ENCODE measurements around the gene SYNGR3. TPM values are rescaled to one million over a fixed set of nuclear protein-coding genes. Genes with fewer than 3 reads are reported as not detected.

Gene SYNGR3
- polyA plus RNA-seq, 1 donor from 2014 or later = 61.0 TPM

DNA sequence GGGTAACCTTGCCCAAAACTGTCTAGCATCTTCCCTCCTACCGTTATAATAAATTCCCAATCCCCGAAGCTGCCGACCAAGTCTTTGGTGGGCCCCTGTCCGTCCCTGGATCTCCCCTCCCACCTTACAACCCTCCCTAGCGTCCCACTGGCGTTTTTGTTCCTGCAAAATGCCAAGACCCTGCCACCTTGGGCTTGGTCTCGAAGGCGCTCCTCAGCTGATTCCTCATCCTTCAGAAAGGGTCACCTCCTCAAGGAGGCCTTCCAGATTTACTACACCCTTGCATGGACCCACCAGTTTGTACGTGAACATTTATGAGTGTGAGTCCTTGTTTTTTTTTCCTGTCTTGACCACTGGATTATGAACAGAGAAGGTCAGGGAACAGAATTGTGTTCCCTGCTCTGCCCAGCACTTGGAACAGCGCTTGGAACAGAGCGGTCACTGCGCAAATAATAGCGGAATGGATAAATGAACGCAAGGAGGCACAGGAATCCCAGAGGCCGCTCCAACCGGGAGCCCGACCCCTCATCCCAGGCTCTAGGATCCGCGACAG lies 6.7 kb upstream of the SYNGR3 start:
- Histone ChIP-seq H3K36me3 (ENCODE audit: insufficient read depth, low read length) (no peaks in the 10 kb centered on the region), H3K9ac (ENCODE audit: low read length) (peak overlapping the region; percentile 94), H3K79me2 (replicated peaks; ENCODE audit: insufficient read depth, low read length) (no peaks in the 10 kb centered on the region), H3K4me2 (ENCODE audit: low read length) (peak overlapping the region; percentile 51), H3K4me3 (ENCODE audit: low read length) (peak overlapping the region; percentile 99), H3K9me2 (ENCODE audit: insufficient read depth, low read length) (no peaks in the 10 kb centered on the region), H3K27ac (ENCODE audit: low read length) (peak overlapping the region; percentile 86), H4K20me1 (ENCODE audit: insufficient read depth) (no peaks in the 10 kb centered on the region), H2AFZ (ENCODE audit: low read depth, low read length) (peak overlapping the region; percentile 76), H3F3A (ENCODE audit: insufficient read depth, low read length, poor library complexity, severe bottlenecking) (no peaks in the 10 kb centered on the region), H3K9me3 (ENCODE audit: low read length) (no peaks in the 10 kb centered on the region), H3K27me3 (ENCODE audit: insufficient read depth, low read depth, low read length) (peaks cover 29% of the 10 kb centered on the region)
- no peak for TF ChIP-seq TAF1 (IDR thresholded peaks at IDR 0.05; ENCODE audit: low read depth)
- TF ChIP-seq SMC3 (conservative IDR thresholded peaks at IDR 0.05; ENCODE audit: poor library complexity) = peak; percentile 68

DNA sequence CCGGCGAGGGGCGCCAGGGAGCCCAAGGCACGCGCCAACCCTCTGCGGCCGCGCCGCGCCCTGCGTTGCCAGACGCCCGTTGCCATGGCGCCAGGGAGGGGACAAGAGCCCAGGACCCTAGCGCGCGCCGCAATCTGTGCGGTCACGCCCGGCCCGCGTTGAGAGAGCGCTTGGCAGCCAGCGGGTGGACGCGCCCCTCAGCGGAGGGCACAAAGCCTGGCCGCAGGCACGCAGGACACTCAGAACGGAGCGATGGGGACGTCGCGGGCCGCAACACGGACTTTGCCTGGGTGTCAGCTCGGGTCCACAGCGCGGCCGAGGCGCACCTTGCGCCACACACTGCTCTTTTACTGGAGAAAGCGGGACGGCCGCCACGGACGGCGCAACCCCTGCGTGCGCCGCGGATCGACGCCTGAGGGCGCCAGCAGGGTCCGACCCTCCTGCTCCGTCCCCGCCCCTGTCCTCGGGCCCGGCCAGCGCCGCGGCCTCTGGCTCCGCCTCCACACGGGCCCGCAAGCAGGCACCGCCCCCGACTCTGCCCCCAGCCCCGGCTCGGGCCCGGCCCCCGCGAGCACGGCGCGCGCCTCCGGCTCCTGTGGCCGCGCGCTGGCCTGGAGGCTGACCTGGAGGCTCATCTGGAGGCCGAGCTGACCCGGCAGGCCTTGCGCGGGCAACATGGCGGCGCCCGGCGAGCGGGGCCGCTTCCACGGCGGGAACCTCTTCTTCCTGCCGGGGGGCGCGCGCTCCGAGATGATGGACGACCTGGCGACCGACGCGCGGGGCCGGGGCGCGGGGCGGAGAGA lies 6.0 kb upstream of the SYNGR3 start, which contains the start of gene GFER:
GFER (plus strand) TSS at position 650 of the 803 bp plus-strand sequence; CDS start at position 676, 26 bp downstream.
- TF ChIP-seq EP300 (conservative IDR thresholded peaks at IDR 0.05; ENCODE audit: poor library complexity, severe bottlenecking) (peak; percentile 33), SMC3 (conservative IDR thresholded peaks at IDR 0.05; ENCODE audit: poor library complexity) (peak; percentile 55), MXI1 (conservative IDR thresholded peaks at IDR 0.05; ENCODE audit: poor library complexity, severe bottlenecking) (peak; percentile 69), EZH2 (IDR thresholded peaks at IDR 0.05; ENCODE audit: borderline replicate concordance, insufficient read depth, low read length, poor library complexity, severe bottlenecking) (no peak), POLR2AphosphoS5 (IDR thresholded peaks at IDR 0.05) (peak; percentile 62), RAD21 (conservative IDR thresholded peaks at IDR 0.05) (peak; percentile 45), TAF1 (IDR thresholded peaks at IDR 0.05; ENCODE audit: low read depth) (no peak)
- TF ChIP-seq, protein P1, sequence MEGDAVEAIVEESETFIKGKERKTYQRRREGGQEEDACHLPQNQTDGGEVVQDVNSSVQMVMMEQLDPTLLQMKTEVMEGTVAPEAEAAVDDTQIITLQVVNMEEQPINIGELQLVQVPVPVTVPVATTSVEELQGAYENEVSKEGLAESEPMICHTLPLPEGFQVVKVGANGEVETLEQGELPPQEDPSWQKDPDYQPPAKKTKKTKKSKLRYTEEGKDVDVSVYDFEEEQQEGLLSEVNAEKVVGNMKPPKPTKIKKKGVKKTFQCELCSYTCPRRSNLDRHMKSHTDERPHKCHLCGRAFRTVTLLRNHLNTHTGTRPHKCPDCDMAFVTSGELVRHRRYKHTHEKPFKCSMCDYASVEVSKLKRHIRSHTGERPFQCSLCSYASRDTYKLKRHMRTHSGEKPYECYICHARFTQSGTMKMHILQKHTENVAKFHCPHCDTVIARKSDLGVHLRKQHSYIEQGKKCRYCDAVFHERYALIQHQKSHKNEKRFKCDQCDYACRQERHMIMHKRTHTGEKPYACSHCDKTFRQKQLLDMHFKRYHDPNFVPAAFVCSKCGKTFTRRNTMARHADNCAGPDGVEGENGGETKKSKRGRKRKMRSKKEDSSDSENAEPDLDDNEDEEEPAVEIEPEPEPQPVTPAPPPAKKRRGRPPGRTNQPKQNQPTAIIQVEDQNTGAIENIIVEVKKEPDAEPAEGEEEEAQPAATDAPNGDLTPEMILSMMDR (IDR thresholded peaks at IDR 0.05; ENCODE audit: poor library complexity, severe bottlenecking) = peak; percentile 81
- TF ChIP-seq, protein P2, sequence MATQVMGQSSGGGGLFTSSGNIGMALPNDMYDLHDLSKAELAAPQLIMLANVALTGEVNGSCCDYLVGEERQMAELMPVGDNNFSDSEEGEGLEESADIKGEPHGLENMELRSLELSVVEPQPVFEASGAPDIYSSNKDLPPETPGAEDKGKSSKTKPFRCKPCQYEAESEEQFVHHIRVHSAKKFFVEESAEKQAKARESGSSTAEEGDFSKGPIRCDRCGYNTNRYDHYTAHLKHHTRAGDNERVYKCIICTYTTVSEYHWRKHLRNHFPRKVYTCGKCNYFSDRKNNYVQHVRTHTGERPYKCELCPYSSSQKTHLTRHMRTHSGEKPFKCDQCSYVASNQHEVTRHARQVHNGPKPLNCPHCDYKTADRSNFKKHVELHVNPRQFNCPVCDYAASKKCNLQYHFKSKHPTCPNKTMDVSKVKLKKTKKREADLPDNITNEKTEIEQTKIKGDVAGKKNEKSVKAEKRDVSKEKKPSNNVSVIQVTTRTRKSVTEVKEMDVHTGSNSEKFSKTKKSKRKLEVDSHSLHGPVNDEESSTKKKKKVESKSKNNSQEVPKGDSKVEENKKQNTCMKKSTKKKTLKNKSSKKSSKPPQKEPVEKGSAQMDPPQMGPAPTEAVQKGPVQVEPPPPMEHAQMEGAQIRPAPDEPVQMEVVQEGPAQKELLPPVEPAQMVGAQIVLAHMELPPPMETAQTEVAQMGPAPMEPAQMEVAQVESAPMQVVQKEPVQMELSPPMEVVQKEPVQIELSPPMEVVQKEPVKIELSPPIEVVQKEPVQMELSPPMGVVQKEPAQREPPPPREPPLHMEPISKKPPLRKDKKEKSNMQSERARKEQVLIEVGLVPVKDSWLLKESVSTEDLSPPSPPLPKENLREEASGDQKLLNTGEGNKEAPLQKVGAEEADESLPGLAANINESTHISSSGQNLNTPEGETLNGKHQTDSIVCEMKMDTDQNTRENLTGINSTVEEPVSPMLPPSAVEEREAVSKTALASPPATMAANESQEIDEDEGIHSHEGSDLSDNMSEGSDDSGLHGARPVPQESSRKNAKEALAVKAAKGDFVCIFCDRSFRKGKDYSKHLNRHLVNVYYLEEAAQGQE (IDR thresholded peaks at IDR 0.05; ENCODE audit: borderline replicate concordance) = peak; percentile 50
- H3K4me2 ChIP-seq (ENCODE audit: low read length) = peak within 1 kb of the TSS; percentile 97
- H3K27me3 ChIP-seq (ENCODE audit: insufficient read depth, low read depth, low read length) = peaks cover 23% of the 10 kb centered on the region
- H3K9me3 ChIP-seq (ENCODE audit: low read length) = no peaks in the 10 kb centered on the region
- H3K9ac ChIP-seq (ENCODE audit: low read length) = peak within 1 kb of the TSS; percentile 94
- no peaks in the 10 kb centered on the region for H4K20me1 ChIP-seq (ENCODE audit: insufficient read depth)
- peak within 1 kb of the TSS; percentile 86 for H3K27ac ChIP-seq (ENCODE audit: low read length)
- H3K4me3 ChIP-seq (ENCODE audit: low read length) = peak within 1 kb of the TSS; percentile 99
- no peaks in the 10 kb centered on the region for H3K9me2 ChIP-seq (ENCODE audit: insufficient read depth, low read length)
- no peaks in the 10 kb centered on the region for H3F3A ChIP-seq (ENCODE audit: insufficient read depth, low read length, poor library complexity, severe bottlenecking)
- no peaks in the 10 kb centered on the region for H3K36me3 ChIP-seq (ENCODE audit: insufficient read depth, low read length)
- H2AFZ ChIP-seq (ENCODE audit: low read depth, low read length) = peak within 1 kb of the TSS; percentile 76
- H3K79me2 ChIP-seq (replicated peaks; ENCODE audit: insufficient read depth, low read length) = no peaks in the 10 kb centered on the region
